SJCRH30 (cell line): Measurements from ENCODE around the gene HOXB13. TPM values are rescaled to one million over a fixed set of nuclear protein-coding genes. Genes with fewer than 3 reads are reported as not detected.
A peak's percentile ranks its signal among the peaks of the same experiment; 100 is the strongest.

Experiments
- DNase-seq, 2 experiments: peaks; one replicate each; pipeline ENCODE4 v3.0.0-alpha.2; 2015 to 2020
- H3K27ac ChIP-seq: fragments of 250-450 bp; sonication (Bioruptor Pico); 2 replicates; pipeline ENCODE4 v1.5.1; 2020; ENCODE audit warnings: mild to moderate bottlenecking, moderate library complexity
- H3K27me3 ChIP-seq: fragments of 250-450 bp; sonication (Bioruptor Pico); 2 replicates; pipeline ENCODE4 v1.5.1; 2020; ENCODE audit warnings: mild to moderate bottlenecking, moderate library complexity
- H3K36me3 ChIP-seq: fragments of 250-450 bp; sonication (Bioruptor Pico); 2 replicates; pipeline ENCODE4 v1.5.1; 2020; ENCODE audit warnings: mild to moderate bottlenecking, moderate library complexity
- H3K4me1 ChIP-seq: fragments of 250-450 bp; sonication (Bioruptor Pico); 2 replicates; pipeline ENCODE4 v1.5.1; 2020; ENCODE audit warnings: mild to moderate bottlenecking, moderate library complexity
- H3K4me3 ChIP-seq: fragments of 250-450 bp; sonication (Bioruptor Pico); 2 replicates; pipeline ENCODE4 v1.5.1; 2020; ENCODE audit warnings: mild to moderate bottlenecking, moderate library complexity
- H3K9me3 ChIP-seq: fragments of 250-450 bp; sonication (Bioruptor Pico); replicated peaks from 2 replicates; pipeline ENCODE4 v1.5.1; 2020; ENCODE audit warnings: mild to moderate bottlenecking, moderate library complexity
- total RNA-seq: library from RNA; depleted of rRNA; stranded (reverse); fragments of >200 nt; shearing (Covaris generic); gene quantifications from 2 replicates; pipeline ENCODE4 v1.2.3, GENCODE V29; 2014; rRNA removed

Gene HOXB13
- 8.3 and 9.2 TPM in 2 replicates for total RNA-seq

DNA sequence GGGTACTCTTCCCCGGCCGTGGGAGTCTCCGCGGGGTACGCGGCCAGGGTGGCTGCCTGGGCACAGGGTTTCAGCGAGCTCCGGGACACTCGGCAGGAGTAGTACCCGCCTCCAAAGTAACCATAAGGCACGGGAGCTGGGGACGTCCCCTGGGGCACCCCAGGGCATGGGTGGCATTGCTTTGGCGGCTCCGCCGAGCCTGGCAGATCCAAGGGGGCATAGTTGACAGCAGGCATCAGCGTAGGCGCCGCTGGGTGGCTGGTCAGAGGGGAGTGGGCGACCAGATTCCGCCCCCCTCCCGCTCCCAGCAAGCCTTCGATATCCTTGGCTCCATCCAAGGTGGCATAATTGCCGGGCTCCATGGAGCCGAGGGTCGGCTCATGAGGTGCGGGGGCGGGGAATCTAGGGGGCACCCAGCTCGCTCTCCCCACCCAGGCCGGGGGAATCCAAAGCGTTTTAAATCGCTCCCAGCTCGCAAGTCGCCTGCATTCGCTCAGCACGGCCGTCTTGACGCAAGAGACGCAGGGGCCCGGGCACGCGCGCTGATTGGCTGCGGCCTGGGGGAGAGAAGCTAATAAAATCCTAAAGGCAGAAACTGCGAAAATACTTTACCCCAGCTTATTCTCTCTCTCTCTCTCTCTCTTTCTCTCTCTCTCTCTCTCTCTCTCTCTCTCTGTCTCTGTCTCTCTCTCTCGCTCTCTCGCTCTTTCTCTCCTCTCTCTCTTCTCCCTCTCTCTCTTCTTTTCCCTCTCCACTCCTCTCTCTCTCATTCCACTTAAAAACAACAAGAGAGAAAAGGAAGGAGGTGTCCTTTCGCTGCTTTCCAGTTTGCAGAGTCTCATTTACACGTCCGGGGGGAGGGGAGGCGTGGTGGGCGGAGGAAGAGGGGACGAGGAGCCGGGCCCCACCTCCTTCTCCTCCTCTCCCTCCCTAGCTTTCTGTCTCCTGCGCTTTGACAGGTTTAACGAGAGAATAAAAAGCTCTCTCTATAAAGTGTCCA is at the start of gene HOXB13:
HOXB13 (minus strand) TSS at position 519 of the 1,000 bp plus-strand sequence; CDS start at position 362, 157 bp downstream.
- peaks cover 12% of the 10 kb centered on the region for H3K4me1 ChIP-seq
- peak within 1 kb of the TSS; percentile 62 for H3K4me3 ChIP-seq
- H3K9me3 ChIP-seq = no peaks in the 10 kb centered on the region
- H3K27me3 ChIP-seq = no peaks in the 10 kb centered on the region
- no peaks in the 10 kb centered on the region for H3K36me3 ChIP-seq
- peak; percentile 90 to 91 for DNase-seq
- peak within 1 kb of the TSS; percentile 75 for H3K27ac ChIP-seq

DNA sequence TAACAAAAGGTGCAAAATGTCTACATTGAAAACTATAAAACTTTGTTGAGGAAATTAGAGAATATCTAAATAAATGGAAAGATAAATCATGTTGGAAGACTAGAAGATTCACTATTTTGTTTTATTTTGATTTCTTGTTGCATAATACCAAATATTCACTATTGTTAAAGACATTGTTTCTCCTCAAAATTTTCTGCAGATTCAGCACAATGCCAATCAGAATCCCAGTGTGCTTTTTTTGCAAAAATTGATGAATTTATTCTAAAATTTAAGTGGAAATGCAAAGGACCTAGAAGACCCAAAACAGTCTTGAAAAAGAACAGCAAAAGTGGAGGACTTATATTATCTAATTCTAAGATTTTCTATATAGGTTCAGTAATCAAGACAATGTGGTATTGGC is 48.1 kb upstream of the HOXB13 start:
- Histone ChIP-seq H3K27me3 (0 out of 2 replicates have a peak, but pooled peaks cover 5% of the 10 kb centered on the region), H3K4me1 (no peaks in the 10 kb centered on the region), H3K27ac (no peak overlapping the region), H3K9me3 (no peaks in the 10 kb centered on the region), H3K4me3 (no peak overlapping the region), H3K36me3 (no peaks in the 10 kb centered on the region)
- DNase-seq = no peak

DNA sequence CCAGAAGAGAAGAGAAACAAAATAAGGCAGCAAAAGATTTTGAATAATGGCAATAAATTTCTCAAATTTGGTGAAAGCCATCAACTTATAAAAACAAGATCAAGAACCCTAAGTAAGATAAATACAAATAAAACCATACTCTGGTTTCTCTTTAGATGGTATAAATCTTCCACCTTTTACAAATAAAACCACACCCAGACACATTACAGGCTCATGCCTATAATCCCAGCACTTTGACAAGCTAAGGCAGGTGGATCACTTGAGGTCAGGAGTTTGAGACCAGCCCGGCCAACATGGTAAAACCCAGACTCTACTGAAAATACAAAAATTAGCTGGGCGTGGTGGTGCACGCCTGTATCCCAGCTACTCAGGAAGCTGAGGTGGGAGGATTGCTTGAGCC is 44.7 kb upstream of the HOXB13 start:
- Histone ChIP-seq H3K4me3 (no peak overlapping the region), H3K36me3 (no peaks in the 10 kb centered on the region), H3K4me1 (no peaks in the 10 kb centered on the region), H3K9me3 (no peaks in the 10 kb centered on the region), H3K27ac (no peak overlapping the region), H3K27me3 (no peaks in the 10 kb centered on the region)
- no peak for DNase-seq

DNA sequence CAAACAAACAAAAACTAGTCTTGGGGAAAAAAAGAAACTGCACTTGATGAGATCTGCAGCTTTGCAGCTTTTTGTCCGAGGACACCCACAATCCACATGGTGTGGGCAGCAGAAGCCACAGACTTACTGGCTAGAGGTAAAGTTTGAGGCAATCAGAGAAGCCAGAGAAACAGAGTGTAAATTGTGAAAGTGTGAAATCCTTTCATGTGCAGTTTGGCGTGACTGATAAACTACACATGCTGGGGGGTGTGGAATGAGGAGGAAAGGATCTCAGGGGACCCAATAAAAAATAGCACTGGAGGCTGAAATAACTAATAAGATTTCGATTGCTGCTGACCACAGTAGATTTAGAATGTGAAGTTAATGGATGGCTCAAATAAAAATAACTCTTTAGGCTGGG is 42.4 kb upstream of the HOXB13 start:
- Histone ChIP-seq H3K4me1 (no peaks in the 10 kb centered on the region), H3K27ac (no peak overlapping the region), H3K27me3 (no peaks in the 10 kb centered on the region), H3K36me3 (no peaks in the 10 kb centered on the region), H3K4me3 (no peak overlapping the region), H3K9me3 (no peaks in the 10 kb centered on the region)
- DNase-seq = no peak

DNA sequence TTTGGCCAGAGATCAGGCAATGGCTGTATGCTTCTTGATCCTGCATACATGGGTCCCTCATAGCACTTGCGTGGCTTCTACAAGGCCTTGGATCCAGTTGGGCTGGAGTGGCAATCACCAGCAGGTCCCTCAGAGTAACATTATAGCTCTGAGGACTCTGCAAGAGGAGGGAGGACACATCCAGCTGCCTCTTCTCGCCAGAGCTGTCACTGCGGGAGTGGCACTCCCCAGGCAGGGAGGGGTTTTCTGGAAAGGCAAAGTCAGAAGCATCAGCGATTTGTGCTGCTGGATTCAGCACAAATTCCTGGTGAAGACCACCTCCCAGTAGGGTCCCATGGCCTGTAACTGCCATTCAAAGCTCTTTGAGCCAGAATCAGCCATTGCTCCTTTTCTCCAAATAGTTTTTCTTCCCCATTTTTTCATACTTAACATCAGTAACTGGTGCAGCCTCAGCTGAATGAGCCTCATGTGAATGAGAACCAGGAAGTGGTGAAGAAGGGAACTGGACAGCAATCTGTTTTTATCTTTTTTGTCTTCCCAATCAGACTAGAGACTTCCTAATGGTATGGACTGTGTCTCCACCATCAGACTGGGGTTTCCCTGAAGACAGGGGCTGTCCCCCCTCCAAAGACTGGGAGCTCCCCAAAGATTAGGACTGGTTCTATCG is 40.6 kb upstream of the HOXB13 start:
- no peak overlapping the region for H3K27ac ChIP-seq
- no peak overlapping the region for H3K4me3 ChIP-seq
- no peaks in the 10 kb centered on the region for H3K36me3 ChIP-seq
- no peaks in the 10 kb centered on the region for H3K4me1 ChIP-seq
- no peaks in the 10 kb centered on the region for H3K9me3 ChIP-seq
- DNase-seq = peak in 1 of 2 experiments; percentile 33
- no peaks in the 10 kb centered on the region for H3K27me3 ChIP-seq

GRCh38 chr17:48767263-48767774 is 38.8 kb upstream of the HOXB13 start:
- no peak overlapping the region for H3K27ac ChIP-seq
- no peaks in the 10 kb centered on the region for H3K27me3 ChIP-seq

DNA sequence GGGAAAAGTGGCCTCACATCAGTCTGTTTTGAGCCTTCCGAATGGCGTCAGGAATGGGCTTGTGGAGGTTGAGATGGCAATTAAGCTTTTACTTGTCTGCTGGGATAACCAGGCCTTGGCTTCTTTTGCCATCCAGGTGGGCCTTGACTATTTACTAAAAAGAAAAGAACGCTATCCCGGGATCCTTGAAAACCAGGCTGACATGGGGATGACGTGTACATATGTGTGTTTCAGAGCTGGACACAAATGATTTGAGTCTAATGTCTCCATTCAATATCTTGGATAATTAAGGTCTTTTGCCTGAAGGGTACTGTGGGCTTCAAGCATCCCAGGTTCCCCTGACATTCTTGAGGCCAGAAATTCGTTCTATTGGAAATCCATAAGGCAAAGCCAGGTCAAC is 32.6 kb upstream of the HOXB13 start:
- Histone ChIP-seq H3K4me1 (peaks cover 24% of the 10 kb centered on the region), H3K27me3 (no peaks in the 10 kb centered on the region), H3K9me3 (no peaks in the 10 kb centered on the region), H3K36me3 (no peaks in the 10 kb centered on the region), H3K4me3 (no peak overlapping the region), H3K27ac (no peak overlapping the region)
- DNase-seq = no peak

More at GRCh38 chr17:48767263-48767774, 38.8 kb upstream of the HOXB13 start:
- Histone ChIP-seq H3K36me3 (no peaks in the 10 kb centered on the region), H3K4me1 (no peaks in the 10 kb centered on the region), H3K4me3 (no peak overlapping the region), H3K9me3 (no peaks in the 10 kb centered on the region)
- no peak for DNase-seq

DNA sequence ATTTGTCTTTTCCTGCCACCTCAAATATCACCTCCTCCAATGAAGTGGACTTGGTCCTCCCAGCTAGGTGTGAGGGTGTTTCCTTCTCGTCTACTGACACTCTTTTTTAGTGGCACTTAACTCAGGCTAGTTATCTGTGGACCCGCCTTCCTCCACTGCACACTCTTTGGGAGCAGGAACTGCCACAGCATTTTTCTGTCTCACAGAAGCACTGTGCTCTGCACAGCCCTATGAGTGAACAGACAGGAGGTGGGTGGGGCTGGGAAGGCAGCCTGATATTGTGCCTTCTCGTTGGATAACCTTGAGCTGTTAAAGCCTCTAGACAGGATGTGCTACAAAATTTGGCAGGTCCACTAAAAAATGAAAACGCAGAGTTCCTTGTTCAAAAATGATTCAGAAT is 31.9 kb upstream of the HOXB13 start:
- no peak overlapping the region for H3K27ac ChIP-seq
- no peak overlapping the region for H3K4me3 ChIP-seq
- no peaks in the 10 kb centered on the region for H3K27me3 ChIP-seq
- H3K9me3 ChIP-seq = no peaks in the 10 kb centered on the region
- peaks cover 24% of the 10 kb centered on the region for H3K4me1 ChIP-seq
- no peak for DNase-seq
- H3K36me3 ChIP-seq = no peaks in the 10 kb centered on the region

GRCh38 chr17:48759288-48759687 is 30.7 kb upstream of the HOXB13 start:
- no peaks in the 10 kb centered on the region for H3K9me3 ChIP-seq
- no peak for DNase-seq
- H3K36me3 ChIP-seq = no peaks in the 10 kb centered on the region
- H3K27me3 ChIP-seq = no peaks in the 10 kb centered on the region
- H3K4me3 ChIP-seq = no peak overlapping the region
- peaks cover 24% of the 10 kb centered on the region for H3K4me1 ChIP-seq
- H3K27ac ChIP-seq = no peak overlapping the region

GRCh38 chr17:48757524-48757961 is 29.0 kb upstream of the HOXB13 start:
- H3K27me3 ChIP-seq = no peaks in the 10 kb centered on the region
- DNase-seq = peak; percentile 62 to 77
- H3K9me3 ChIP-seq = no peaks in the 10 kb centered on the region
- peak overlapping the region; percentile 59 for H3K27ac ChIP-seq
- H3K4me3 ChIP-seq = no peak overlapping the region
- H3K36me3 ChIP-seq = no peaks in the 10 kb centered on the region
- peaks cover 24% of the 10 kb centered on the region for H3K4me1 ChIP-seq

DNA sequence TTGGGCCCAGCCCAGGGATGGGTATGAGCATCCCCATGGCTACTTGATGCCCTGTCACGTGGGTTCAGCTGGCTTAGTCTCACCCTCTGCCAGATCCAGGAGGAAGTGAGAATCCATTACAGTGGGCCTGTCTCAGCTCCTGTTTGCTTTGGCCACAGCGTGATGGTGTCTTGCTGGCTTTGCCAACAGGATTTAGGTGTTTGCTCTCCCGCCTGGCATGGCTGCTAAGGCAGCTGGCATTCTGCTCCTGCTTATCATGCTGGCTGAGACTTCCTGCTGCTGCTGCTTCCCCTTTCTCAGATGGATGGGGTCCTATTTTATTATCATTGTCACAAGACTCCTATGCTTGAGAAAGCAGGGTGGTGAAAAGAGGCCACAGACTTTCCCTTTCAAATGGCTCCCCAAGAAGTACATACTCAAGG is 28.3 kb upstream of the HOXB13 start:
- Histone ChIP-seq H3K9me3 (no peaks in the 10 kb centered on the region), H3K27me3 (no peaks in the 10 kb centered on the region)

GRCh38 chr17:48755356-48755755 is 26.8 kb upstream of the HOXB13 start:
- no peaks in the 10 kb centered on the region for H3K9me3 ChIP-seq
- peaks cover 33% of the 10 kb centered on the region for H3K4me1 ChIP-seq
- DNase-seq = no peak
- H3K27ac ChIP-seq = no peak overlapping the region
- no peak overlapping the region for H3K4me3 ChIP-seq
- H3K27me3 ChIP-seq = no peaks in the 10 kb centered on the region
- H3K36me3 ChIP-seq = no peaks in the 10 kb centered on the region

More for the DNA sequence above, 28.3 kb upstream of the HOXB13 start:
- Histone ChIP-seq H3K4me3 (no peak overlapping the region), H3K4me1 (peaks cover 24% of the 10 kb centered on the region), H3K27ac (peak overlapping the region; percentile 59), H3K36me3 (no peaks in the 10 kb centered on the region)
- peak in 1 of 2 experiments; percentile 17 for DNase-seq

- no peaks in the 10 kb centered on the region for H3K9me3 ChIP-seq
- H3K27ac ChIP-seq = no peak overlapping the region
- H3K4me1 ChIP-seq = peaks cover 33% of the 10 kb centered on the region
- no peak overlapping the region for H3K4me3 ChIP-seq
- DNase-seq = no peak
- H3K27me3 ChIP-seq = no peaks in the 10 kb centered on the region
- no peaks in the 10 kb centered on the region for H3K36me3 ChIP-seq
Observed at GRCh38 chr17:48754500-48755261, 26.1 kb upstream of the HOXB13 start.

GRCh38 chr17:48753794-48754499 is 25.4 kb upstream of the HOXB13 start:
- no peak overlapping the region for H3K4me3 ChIP-seq
- peaks cover 26% of the 10 kb centered on the region for H3K4me1 ChIP-seq
- H3K27me3 ChIP-seq = no peaks in the 10 kb centered on the region
- no peak overlapping the region for H3K27ac ChIP-seq
- no peaks in the 10 kb centered on the region for H3K36me3 ChIP-seq
- H3K9me3 ChIP-seq = no peaks in the 10 kb centered on the region
- no peak for DNase-seq
